ENCODE data around the gene MYO9A. TPM values are rescaled to one million over a fixed set of nuclear protein-coding genes. Genes with fewer than 3 reads are reported as not detected.

The MYO9A gene
- total and polyA plus RNA-seq, 2 experiments from 2014 or later, result 22.8 to 32.0 TPM

DNA sequence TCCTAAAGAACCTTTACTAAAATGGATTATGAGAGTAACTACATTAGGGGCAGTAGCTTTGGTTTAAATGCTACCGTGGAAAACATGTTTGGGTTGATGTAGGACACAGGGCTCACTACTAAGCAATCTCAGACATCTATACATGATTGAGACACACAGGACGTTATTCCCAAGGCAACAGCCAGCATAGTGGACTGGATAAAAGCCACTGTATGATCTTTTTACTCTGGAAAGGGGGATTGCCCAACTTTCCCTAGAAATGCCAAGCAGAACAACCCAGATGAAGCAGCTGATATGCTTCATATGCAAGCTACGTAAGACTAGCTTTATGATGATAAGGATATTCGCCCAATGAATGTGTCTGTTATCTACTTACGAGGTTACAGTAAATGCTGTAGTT, 144.6 kb downstream of the MYO9A start:
- Histone ChIP-seq H3K4me3 (no peak overlapping the region), H3K36me3 (peaks cover 3% of the 10 kb centered on the region)
- no peak for TF ChIP-seq CTCF (IDR thresholded peaks at IDR 0.05; ENCODE audit: low read depth, low read length)

GRCh38 chr15:71971905-71972304, 146.0 kb downstream of the MYO9A start:
- Histone ChIP-seq H3K9me3 (ENCODE audit: low read depth) (no peaks in the 10 kb centered on the region), H3K36me3 (no peaks in the 10 kb centered on the region), H3K27me3 (no peaks in the 10 kb centered on the region), H3K27ac (no peak overlapping the region), H3K4me3 (no peak overlapping the region), H3K4me1 (ENCODE audit: low read depth) (no peaks in the 10 kb centered on the region)
- TF ChIP-seq CTCF (IDR thresholded peaks at IDR 0.05; ENCODE audit: low read depth, low read length), result no peak
- DNase-seq (ENCODE audit: low read depth in 1 of 2, low spot score in 1 of 2), result no peak

More for the DNA sequence above, 144.6 kb downstream of the MYO9A start:
- no peaks in the 10 kb centered on the region for H3K27me3 ChIP-seq
- peak in 1 of 2 donors; percentile 12 for DNase-seq (ENCODE audit: low read depth in 1 of 2, low spot score in 1 of 2)
- no peaks in the 10 kb centered on the region for H3K9me3 ChIP-seq (ENCODE audit: low read depth)
- H3K4me1 ChIP-seq (ENCODE audit: low read depth), result no peaks in the 10 kb centered on the region
- H3K27ac ChIP-seq, result no peak overlapping the region

DNA sequence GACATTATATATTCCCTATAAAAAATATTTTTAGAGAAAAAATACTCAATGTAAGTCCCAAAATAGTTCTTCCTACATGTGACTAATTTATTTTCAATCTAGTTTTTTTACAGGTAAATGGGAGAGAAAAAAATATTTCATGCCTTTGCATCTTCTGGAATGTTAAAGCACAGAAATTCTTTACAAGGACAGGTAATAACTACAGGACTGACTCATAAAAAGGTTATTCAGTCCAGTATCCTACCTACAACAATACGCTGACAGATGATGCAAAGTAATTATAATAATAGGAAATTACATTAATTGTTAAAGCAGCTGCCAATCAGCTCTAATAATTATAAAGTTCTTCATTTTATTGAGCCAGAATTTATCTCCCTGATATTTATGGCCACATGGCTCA, 147.5 kb downstream of the MYO9A start:
- Histone ChIP-seq H3K27ac (no peak overlapping the region), H3K4me3 (no peak overlapping the region), H3K4me1 (ENCODE audit: low read depth) (no peaks in the 10 kb centered on the region), H3K27me3 (no peaks in the 10 kb centered on the region), H3K9me3 (ENCODE audit: low read depth) (no peaks in the 10 kb centered on the region), H3K36me3 (no peaks in the 10 kb centered on the region)
- no peak for TF ChIP-seq CTCF (IDR thresholded peaks at IDR 0.05; ENCODE audit: low read depth, low read length)
- no peak for DNase-seq (ENCODE audit: low read depth in 1 of 2, low spot score in 1 of 2)

GRCh38 chr15:71962537-71962936, 155.4 kb downstream of the MYO9A start:
- Histone ChIP-seq H3K27me3 (no peaks in the 10 kb centered on the region), H3K4me3 (no peak overlapping the region), H3K36me3 (peaks cover 10% of the 10 kb centered on the region), H3K9me3 (ENCODE audit: low read depth) (no peaks in the 10 kb centered on the region), H3K4me1 (ENCODE audit: low read depth) (no peaks in the 10 kb centered on the region), H3K27ac (peak overlapping the region; percentile 56)
- no peak for TF ChIP-seq CTCF (IDR thresholded peaks at IDR 0.05; ENCODE audit: low read depth, low read length)
- DNase-seq (ENCODE audit: low read depth in 1 of 2, low spot score in 1 of 2), result no peak

GRCh38 chr15:71957026-71957425, 160.9 kb downstream of the MYO9A start:
- TF ChIP-seq CTCF (IDR thresholded peaks at IDR 0.05; ENCODE audit: low read depth, low read length), result no peak
- Histone ChIP-seq H3K27me3 (no peaks in the 10 kb centered on the region), H3K27ac (no peak overlapping the region), H3K36me3 (peaks cover 10% of the 10 kb centered on the region), H3K4me3 (no peak overlapping the region), H3K4me1 (ENCODE audit: low read depth) (no peaks in the 10 kb centered on the region), H3K9me3 (ENCODE audit: low read depth) (no peaks in the 10 kb centered on the region)
- DNase-seq (ENCODE audit: low read depth in 1 of 2, low spot score in 1 of 2), result no peak

- peak in 1 of 2 donors; percentile 39 for DNase-seq (ENCODE audit: low read depth in 1 of 2, low spot score in 1 of 2)
- no peak for TF ChIP-seq CTCF (IDR thresholded peaks at IDR 0.05; ENCODE audit: low read depth, low read length)
Measured at GRCh38 chr15:71951134-71951533, 166.8 kb downstream of the MYO9A start.

More at GRCh38 chr15:71951134-71951533, 166.8 kb downstream of the MYO9A start:
- H3K27me3 ChIP-seq, result no peaks in the 10 kb centered on the region
- no peaks in the 10 kb centered on the region for H3K9me3 ChIP-seq (ENCODE audit: low read depth)
- no peak overlapping the region for H3K27ac ChIP-seq
- H3K4me1 ChIP-seq (ENCODE audit: low read depth), result no peaks in the 10 kb centered on the region
- H3K36me3 ChIP-seq, result no peaks in the 10 kb centered on the region
- H3K4me3 ChIP-seq, result no peak overlapping the region

Data from cardiac muscle cell (in vitro differentiated cells and primary cell).